Sigmoid colon (tissue), 4 donors: Measurements from ENCODE around the gene STXBP5.

Experiments used
- EP300 ChIP-seq, 4 donors: sonication (generic); formaldehyde crosslinking; IDR thresholded peaks; one replicate each; pipeline ENCODE4 v1.6.1; 2017; ENCODE audit warnings: antibody characterized with exemption in 4 of 4
- POLR2A ChIP-seq, 2 donors: fragments of 450-650 bp; IDR thresholded peaks; one replicate each; pipeline ENCODE4 v1.6.1; 2016; ENCODE audit warnings: antibody characterized with exemption in 2 of 2, mild to moderate bottlenecking in 2 of 2, moderate library complexity in 2 of 2
- TF ChIP-seq, protein P1 (sequence below), 4 experiments: fragments of 450-650 bp in 3 of 4; fragments of 200-600 bp in 1 of 4; IDR thresholded peaks; one replicate each; pipeline ENCODE4 v1.5.1; 2016 to 2019; ENCODE audit warnings: antibody characterized with exemption in 4 of 4, mild to moderate bottlenecking in 3 of 4, moderate library complexity in 2 of 4

DNA sequence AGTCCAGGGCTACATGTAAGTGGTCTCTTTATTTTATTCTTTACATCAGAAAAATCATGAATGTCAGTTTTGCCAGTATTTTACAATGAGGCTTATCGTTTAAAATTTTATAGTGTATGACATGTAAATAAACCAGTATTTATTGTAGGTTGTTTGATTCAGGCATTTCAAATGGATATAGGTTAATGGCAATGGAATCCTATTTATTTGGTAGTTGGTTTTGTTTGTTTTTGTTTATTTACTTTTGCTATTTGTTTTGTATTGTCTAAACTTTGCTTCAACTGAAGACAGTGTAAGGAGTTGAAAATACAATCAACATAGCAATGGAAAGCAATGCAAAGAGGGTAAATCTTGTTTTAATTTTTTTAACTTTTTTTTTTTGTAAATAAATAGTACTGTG is 185.2 kb downstream of the STXBP5 start:
- TF ChIP-seq POLR2A (IDR thresholded peaks at IDR 0.05) (no peak), EP300 (IDR thresholded peaks at IDR 0.05) (no peak)
- TF ChIP-seq, protein P1, sequence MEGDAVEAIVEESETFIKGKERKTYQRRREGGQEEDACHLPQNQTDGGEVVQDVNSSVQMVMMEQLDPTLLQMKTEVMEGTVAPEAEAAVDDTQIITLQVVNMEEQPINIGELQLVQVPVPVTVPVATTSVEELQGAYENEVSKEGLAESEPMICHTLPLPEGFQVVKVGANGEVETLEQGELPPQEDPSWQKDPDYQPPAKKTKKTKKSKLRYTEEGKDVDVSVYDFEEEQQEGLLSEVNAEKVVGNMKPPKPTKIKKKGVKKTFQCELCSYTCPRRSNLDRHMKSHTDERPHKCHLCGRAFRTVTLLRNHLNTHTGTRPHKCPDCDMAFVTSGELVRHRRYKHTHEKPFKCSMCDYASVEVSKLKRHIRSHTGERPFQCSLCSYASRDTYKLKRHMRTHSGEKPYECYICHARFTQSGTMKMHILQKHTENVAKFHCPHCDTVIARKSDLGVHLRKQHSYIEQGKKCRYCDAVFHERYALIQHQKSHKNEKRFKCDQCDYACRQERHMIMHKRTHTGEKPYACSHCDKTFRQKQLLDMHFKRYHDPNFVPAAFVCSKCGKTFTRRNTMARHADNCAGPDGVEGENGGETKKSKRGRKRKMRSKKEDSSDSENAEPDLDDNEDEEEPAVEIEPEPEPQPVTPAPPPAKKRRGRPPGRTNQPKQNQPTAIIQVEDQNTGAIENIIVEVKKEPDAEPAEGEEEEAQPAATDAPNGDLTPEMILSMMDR (IDR thresholded peaks at IDR 0.05) = no peak
